Measurements from ENCODE around the gene RGS3.

Gene RGS3

GRCh38 chr9:113526841-113527240, 63.3 kb downstream of the RGS3 start:
- no peak for TF ChIP-seq ZBTB7A (IDR thresholded peaks at IDR 0.05; ENCODE audit: low read depth)
- TF ChIP-seq NFIC (IDR thresholded peaks at IDR 0.05), result no peak
- TF ChIP-seq YY1 (IDR thresholded peaks at IDR 0.05; ENCODE audit: low read depth), result no peak
- TF ChIP-seq, protein P1, sequence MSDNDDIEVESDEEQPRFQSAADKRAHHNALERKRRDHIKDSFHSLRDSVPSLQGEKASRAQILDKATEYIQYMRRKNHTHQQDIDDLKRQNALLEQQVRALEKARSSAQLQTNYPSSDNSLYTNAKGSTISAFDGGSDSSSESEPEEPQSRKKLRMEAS (IDR thresholded peaks at IDR 0.05), result no peak
- no peak for TF ChIP-seq TEAD4 (IDR thresholded peaks at IDR 0.05)
- TF ChIP-seq EP300 (IDR thresholded peaks at IDR 0.05; ENCODE audit: borderline replicate concordance), result no peak
- no peak for TF ChIP-seq EGR1 (IDR thresholded peaks at IDR 0.05)
- TF ChIP-seq CEBPB (IDR thresholded peaks at IDR 0.05), result no peak
- TF ChIP-seq TCF12 (IDR thresholded peaks at IDR 0.05; ENCODE audit: low read depth), result no peak
- no peak for TF ChIP-seq USF1 (IDR thresholded peaks at IDR 0.05)
- TF ChIP-seq TAF1 (IDR thresholded peaks at IDR 0.05; ENCODE audit: low read depth), result no peak
- no peak for TF ChIP-seq FOXM1 (IDR thresholded peaks at IDR 0.05; ENCODE audit: borderline replicate concordance, low read depth)
- no peak for TF ChIP-seq CREB1 (IDR thresholded peaks at IDR 0.05; ENCODE audit: low read depth)
- TF ChIP-seq, protein P2, sequence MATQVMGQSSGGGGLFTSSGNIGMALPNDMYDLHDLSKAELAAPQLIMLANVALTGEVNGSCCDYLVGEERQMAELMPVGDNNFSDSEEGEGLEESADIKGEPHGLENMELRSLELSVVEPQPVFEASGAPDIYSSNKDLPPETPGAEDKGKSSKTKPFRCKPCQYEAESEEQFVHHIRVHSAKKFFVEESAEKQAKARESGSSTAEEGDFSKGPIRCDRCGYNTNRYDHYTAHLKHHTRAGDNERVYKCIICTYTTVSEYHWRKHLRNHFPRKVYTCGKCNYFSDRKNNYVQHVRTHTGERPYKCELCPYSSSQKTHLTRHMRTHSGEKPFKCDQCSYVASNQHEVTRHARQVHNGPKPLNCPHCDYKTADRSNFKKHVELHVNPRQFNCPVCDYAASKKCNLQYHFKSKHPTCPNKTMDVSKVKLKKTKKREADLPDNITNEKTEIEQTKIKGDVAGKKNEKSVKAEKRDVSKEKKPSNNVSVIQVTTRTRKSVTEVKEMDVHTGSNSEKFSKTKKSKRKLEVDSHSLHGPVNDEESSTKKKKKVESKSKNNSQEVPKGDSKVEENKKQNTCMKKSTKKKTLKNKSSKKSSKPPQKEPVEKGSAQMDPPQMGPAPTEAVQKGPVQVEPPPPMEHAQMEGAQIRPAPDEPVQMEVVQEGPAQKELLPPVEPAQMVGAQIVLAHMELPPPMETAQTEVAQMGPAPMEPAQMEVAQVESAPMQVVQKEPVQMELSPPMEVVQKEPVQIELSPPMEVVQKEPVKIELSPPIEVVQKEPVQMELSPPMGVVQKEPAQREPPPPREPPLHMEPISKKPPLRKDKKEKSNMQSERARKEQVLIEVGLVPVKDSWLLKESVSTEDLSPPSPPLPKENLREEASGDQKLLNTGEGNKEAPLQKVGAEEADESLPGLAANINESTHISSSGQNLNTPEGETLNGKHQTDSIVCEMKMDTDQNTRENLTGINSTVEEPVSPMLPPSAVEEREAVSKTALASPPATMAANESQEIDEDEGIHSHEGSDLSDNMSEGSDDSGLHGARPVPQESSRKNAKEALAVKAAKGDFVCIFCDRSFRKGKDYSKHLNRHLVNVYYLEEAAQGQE (IDR thresholded peaks at IDR 0.05; ENCODE audit: low read depth), result no peak
- no peak for TF ChIP-seq RAD21 (IDR thresholded peaks at IDR 0.05; ENCODE audit: low read depth)

- TF ChIP-seq FOXM1 (IDR thresholded peaks at IDR 0.05; ENCODE audit: borderline replicate concordance, low read depth), result no peak
- TF ChIP-seq, protein P1 (IDR thresholded peaks at IDR 0.05), result no peak
- TF ChIP-seq EGR1 (IDR thresholded peaks at IDR 0.05), result no peak
- no peak for TF ChIP-seq TEAD4 (IDR thresholded peaks at IDR 0.05)
- no peak for TF ChIP-seq USF1 (IDR thresholded peaks at IDR 0.05)
- TF ChIP-seq TAF1 (IDR thresholded peaks at IDR 0.05; ENCODE audit: low read depth), result no peak
- no peak for TF ChIP-seq CEBPB (IDR thresholded peaks at IDR 0.05)
- TF ChIP-seq, protein P2 (IDR thresholded peaks at IDR 0.05; ENCODE audit: low read depth), result no peak
- TF ChIP-seq YY1 (IDR thresholded peaks at IDR 0.05; ENCODE audit: low read depth), result no peak
- TF ChIP-seq NFIC (IDR thresholded peaks at IDR 0.05), result no peak
- TF ChIP-seq EP300 (IDR thresholded peaks at IDR 0.05; ENCODE audit: borderline replicate concordance), result no peak
- TF ChIP-seq ZBTB7A (IDR thresholded peaks at IDR 0.05; ENCODE audit: low read depth), result no peak
- TF ChIP-seq RAD21 (IDR thresholded peaks at IDR 0.05; ENCODE audit: low read depth), result no peak
- no peak for TF ChIP-seq CREB1 (IDR thresholded peaks at IDR 0.05; ENCODE audit: low read depth)
- no peak for TF ChIP-seq TCF12 (IDR thresholded peaks at IDR 0.05; ENCODE audit: low read depth)
Measured at GRCh38 chr9:113528088-113528487, 64.6 kb downstream of the RGS3 start.

- TF ChIP-seq, protein P2 (IDR thresholded peaks at IDR 0.05; ENCODE audit: low read depth), result no peak
- TF ChIP-seq CREB1 (IDR thresholded peaks at IDR 0.05; ENCODE audit: low read depth) (no peak), TAF1 (IDR thresholded peaks at IDR 0.05; ENCODE audit: low read depth) (no peak), CEBPB (IDR thresholded peaks at IDR 0.05) (no peak), TCF12 (IDR thresholded peaks at IDR 0.05; ENCODE audit: low read depth) (no peak), RAD21 (IDR thresholded peaks at IDR 0.05; ENCODE audit: low read depth) (no peak), FOXM1 (IDR thresholded peaks at IDR 0.05; ENCODE audit: borderline replicate concordance, low read depth) (no peak), NFIC (IDR thresholded peaks at IDR 0.05) (no peak), EP300 (IDR thresholded peaks at IDR 0.05; ENCODE audit: borderline replicate concordance) (no peak), TEAD4 (IDR thresholded peaks at IDR 0.05) (no peak)
- TF ChIP-seq, protein P1 (IDR thresholded peaks at IDR 0.05), result no peak
Measured at GRCh38 chr9:113528811-113529210, 65.3 kb downstream of the RGS3 start.

DNA sequence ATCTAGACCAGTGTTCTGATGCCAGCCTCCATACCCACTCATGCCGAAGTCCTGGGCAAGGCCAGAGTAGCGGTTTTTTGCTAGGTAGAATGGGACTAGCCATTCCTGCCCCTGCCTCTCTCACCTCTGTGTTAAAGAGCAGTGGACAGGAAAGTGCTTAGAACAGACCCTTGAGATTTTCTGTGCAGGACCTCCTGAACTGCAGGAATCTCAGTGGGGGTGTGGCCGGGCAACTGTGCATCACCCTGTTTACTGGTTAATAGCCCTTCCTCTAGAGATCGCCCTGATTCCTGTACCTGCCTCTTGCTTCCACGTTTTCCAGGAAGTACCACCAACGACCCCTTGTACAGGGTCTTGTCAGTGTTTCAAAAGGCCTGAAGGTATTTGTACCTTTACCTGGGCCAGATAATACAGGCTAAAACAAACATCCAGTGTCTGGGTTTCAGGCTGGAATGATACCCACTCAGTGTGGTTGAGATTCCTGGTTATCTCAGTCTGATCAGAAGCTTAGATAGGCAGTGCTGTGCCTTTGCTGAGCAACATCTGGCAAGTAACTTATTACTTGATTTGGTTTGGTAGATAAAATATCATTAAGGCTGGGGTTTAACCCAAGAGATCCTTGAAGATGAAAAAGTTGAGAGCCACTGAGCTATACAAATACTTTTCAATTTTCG, 65.9 kb downstream of the RGS3 start:
- TF ChIP-seq, protein P1 (IDR thresholded peaks at IDR 0.05), result no peak
- TF ChIP-seq FOXM1 (IDR thresholded peaks at IDR 0.05; ENCODE audit: borderline replicate concordance, low read depth) (no peak), TEAD4 (IDR thresholded peaks at IDR 0.05) (no peak), TCF12 (IDR thresholded peaks at IDR 0.05; ENCODE audit: low read depth) (no peak), NFIC (IDR thresholded peaks at IDR 0.05) (no peak), CEBPB (IDR thresholded peaks at IDR 0.05) (no peak), EGR1 (IDR thresholded peaks at IDR 0.05) (no peak), TAF1 (IDR thresholded peaks at IDR 0.05; ENCODE audit: low read depth) (no peak), EP300 (IDR thresholded peaks at IDR 0.05; ENCODE audit: borderline replicate concordance) (no peak), ZBTB7A (IDR thresholded peaks at IDR 0.05; ENCODE audit: low read depth) (no peak), YY1 (IDR thresholded peaks at IDR 0.05; ENCODE audit: low read depth) (no peak), RAD21 (IDR thresholded peaks at IDR 0.05; ENCODE audit: low read depth) (no peak)
- TF ChIP-seq, protein P2 (IDR thresholded peaks at IDR 0.05; ENCODE audit: low read depth), result no peak

Measured in Ishikawa (cell line).